CD4-positive, CD25-positive, alpha-beta regulatory T cell (primary cell): ENCODE measurements around the gene CEP95. TPM values are rescaled to one million over a fixed set of nuclear protein-coding genes. Genes with fewer than 3 reads are reported as not detected.

Experiments
- ATAC-seq, 2 donors: fragments of 150-1000 bp; cut with Tn5 transposase; one replicate each; pipeline ENCODE4 v1.10.0; 2021; ENCODE audit warnings: low read depth in 2 of 2, moderate number of reproducible peaks in 2 of 2, moderate library complexity in 1 of 2
- DNase-seq, 3 donors: peaks; one replicate each; pipeline versions ENCODE4 v3.0.0 to v3.0.0-alpha.2; 2012 to 2022; ENCODE audit warnings: mixed read lengths in 1 of 3
- H3K27ac ChIP-seq: one replicate; pipeline ENCODE4 v1.7.0; 2013; ENCODE audit warnings: mild to moderate bottlenecking, low read length; ENCODE audit not compliant: insufficient read depth, poor library complexity, severe bottlenecking
- H3K27me3 ChIP-seq: one replicate; pipeline ENCODE4 v1.7.0; 2013; ENCODE audit warnings: low read length; ENCODE audit not compliant: control insufficient read depth, insufficient read depth
- H3K36me3 ChIP-seq: one replicate; pipeline ENCODE4 v1.7.0; 2013; ENCODE audit warnings: mild to moderate bottlenecking, low read length, moderate library complexity; ENCODE audit not compliant: control insufficient read depth, insufficient read depth
- H3K4me1 ChIP-seq: 2 replicates; pipeline ENCODE4 v1.7.0; 2013; ENCODE audit warnings: mild to moderate bottlenecking, low read length; ENCODE audit not compliant: insufficient read depth, control insufficient read depth, poor library complexity, severe bottlenecking
- H3K4me3 ChIP-seq: one replicate; pipeline ENCODE4 v1.7.0; 2013; ENCODE audit warnings: low read depth, mild to moderate bottlenecking, low read length, moderate library complexity
- H3K9me3 ChIP-seq, 2 experiments: 1 replicate in 1 of 2; 2 replicates in 1 of 2; pipeline ENCODE4 v1.7.0; 2013; ENCODE audit warnings: low read length in 2 of 2, mild to moderate bottlenecking in 1 of 2, moderate library complexity in 1 of 2; ENCODE audit not compliant: control insufficient read depth in 2 of 2
- H3K27ac Mint-ChIP-seq, 3 donors: one replicate each; pipeline ENCODE4 v1.8.0; 2020 to 2022; ENCODE audit warnings: mild to moderate bottlenecking in 3 of 3, mixed read lengths in 3 of 3, moderate library complexity in 2 of 3
- H3K27me3 Mint-ChIP-seq: one replicate; pipeline ENCODE4 v1.8.0; 2022; ENCODE audit warnings: mild to moderate bottlenecking, mixed read lengths
- H3K36me3 Mint-ChIP-seq: one replicate; pipeline ENCODE4 v1.8.0; 2020; ENCODE audit warnings: mixed read lengths
- H3K4me1 Mint-ChIP-seq, 4 donors: one replicate each; pipeline ENCODE4 v1.8.0; 2020 to 2022; ENCODE audit warnings: mixed read lengths in 4 of 4, mild to moderate bottlenecking in 1 of 4
- H3K4me3 Mint-ChIP-seq, 4 donors: one replicate each; pipeline ENCODE4 v1.8.0; 2020 to 2022; ENCODE audit warnings: mild to moderate bottlenecking in 4 of 4, mixed read lengths in 4 of 4, moderate library complexity in 3 of 4
- H3K9me3 Mint-ChIP-seq, 7 donors: one replicate each; pipeline ENCODE4 v1.8.0; 2020 to 2022; ENCODE audit warnings: mixed read lengths in 7 of 7, mild to moderate bottlenecking in 3 of 7, moderate library complexity in 2 of 7
- polyA plus RNA-seq, 4 donors: library from polyadenylated mRNA; unstranded; fragments of 300-500 nt; fragmentation: Illumina TruSeq; gene quantifications; one replicate each; pipeline ENCODE4 v1.2.3, GENCODE V29; 2021
- total RNA-seq: library from RNA; stranded (reverse); gene quantifications from one replicate; pipeline ENCODE4 v1.2.3, GENCODE V29; 2022

CEP95 gene
- total and polyA plus RNA-seq, 5 donors from 2014 or later, result 9.2 to 173 (median 11.2) TPM

- Histone ChIP-seq H3K27me3 (no peaks in the 10 kb centered on the region), H3K9me3 (no peaks in the 10 kb centered on the region), H3K4me3 (peak overlapping the region; percentile 90), H3K36me3 (peaks cover 54% of the 10 kb centered on the region), H3K4me1 (peaks cover 44% of the 10 kb centered on the region), H3K27ac (peak overlapping the region; percentile 99)
- Mint-ChIP-seq H3K27ac (peak overlapping the region; percentile 100), H3K4me3 (peak overlapping the region; percentile 88 to 100 (median 99)), H3K9me3 (peaks cover 0 to 5% (median 0%) of the 10 kb centered on the region in 7 donors), H3K36me3 (peaks cover 63% of the 10 kb centered on the region), H3K27me3 (peaks cover 19% of the 10 kb centered on the region), H3K4me1 (peaks cover 5 to 67% (median 47%) of the 10 kb centered on the region in 4 donors)
- DNase-seq, result peak; percentile 25 to 85 (median 75)
- peak; percentile 41 to 43 for ATAC-seq
These were observed 621 bp downstream of the CEP95 start for GRCh38 chr17:64507413-64507782.

GRCh38 chr17:64508683-64509082, 1.9 kb downstream of the CEP95 start:
- H3K4me3 Mint-ChIP-seq, result peak overlapping the region; percentile 73 to 100 (median 93)
- Histone ChIP-seq H3K4me3 (peak overlapping the region; percentile 90), H3K9me3 (no peaks in the 10 kb centered on the region), H3K4me1 (peaks cover 31% of the 10 kb centered on the region), H3K36me3 (peaks cover 54% of the 10 kb centered on the region), H3K27me3 (no peaks in the 10 kb centered on the region), H3K27ac (no peak overlapping the region)
- no peak for ATAC-seq
- peaks cover 57% of the 10 kb centered on the region for H3K36me3 Mint-ChIP-seq
- peaks cover 19% of the 10 kb centered on the region for H3K27me3 Mint-ChIP-seq
- H3K27ac Mint-ChIP-seq, result no peak overlapping the region
- H3K4me1 Mint-ChIP-seq, result peaks cover 12 to 67% (median 43%) of the 10 kb centered on the region in 4 donors
- DNase-seq, result no peak
- H3K9me3 Mint-ChIP-seq, result peaks cover 0 to 5% (median 0%) of the 10 kb centered on the region in 7 donors

- DNase-seq (no peak), ATAC-seq (no peak)
- Mint-ChIP-seq H3K27ac (no peak overlapping the region), H3K4me1 (peaks cover 17 to 65% (median 44%) of the 10 kb centered on the region in 4 donors), H3K9me3 (peaks cover 0 to 5% (median 0%) of the 10 kb centered on the region in 7 donors), H3K27me3 (peaks cover 19% of the 10 kb centered on the region), H3K4me3 (peak overlapping the region; percentile 60 to 74 (median 66)), H3K36me3 (peaks cover 57% of the 10 kb centered on the region)
- Histone ChIP-seq H3K36me3 (peaks cover 53% of the 10 kb centered on the region), H3K4me3 (no peak overlapping the region), H3K27ac (no peak overlapping the region), H3K27me3 (no peaks in the 10 kb centered on the region), H3K4me1 (peaks cover 26% of the 10 kb centered on the region), H3K9me3 (no peaks in the 10 kb centered on the region)
These were observed 2.4 kb downstream of the CEP95 start for GRCh38 chr17:64509179-64509578.

GRCh38 chr17:64515419-64515818, 8.6 kb downstream of the CEP95 start:
- ATAC-seq, result no peak
- Histone ChIP-seq H3K4me3 (no peak overlapping the region), H3K4me1 (no peaks in the 10 kb centered on the region), H3K36me3 (peaks cover 88% of the 10 kb centered on the region), H3K9me3 (no peaks in the 10 kb centered on the region), H3K27me3 (no peaks in the 10 kb centered on the region), H3K27ac (no peak overlapping the region)
- Mint-ChIP-seq H3K4me3 (no peak overlapping the region), H3K9me3 (no peaks in the 10 kb centered on the region), H3K27me3 (no peaks in the 10 kb centered on the region), H3K4me1 (peaks cover 23 to 43% (median 32%) of the 10 kb centered on the region in 4 donors), H3K27ac (peak overlapping the region in 1 of 3 donors; percentile 1), H3K36me3 (peaks cover 52% of the 10 kb centered on the region)
- no peak for DNase-seq

- Mint-ChIP-seq H3K27me3 (no peaks in the 10 kb centered on the region), H3K4me1 (peaks cover 23 to 40% (median 32%) of the 10 kb centered on the region in 4 donors), H3K36me3 (peaks cover 49% of the 10 kb centered on the region), H3K27ac (peak overlapping the region in 1 of 3 donors; percentile 1), H3K4me3 (no peak overlapping the region), H3K9me3 (no peaks in the 10 kb centered on the region)
- Histone ChIP-seq H3K36me3 (peaks cover 88% of the 10 kb centered on the region), H3K4me1 (no peaks in the 10 kb centered on the region), H3K9me3 (no peaks in the 10 kb centered on the region), H3K4me3 (no peak overlapping the region), H3K27me3 (no peaks in the 10 kb centered on the region), H3K27ac (no peak overlapping the region)
- DNase-seq, result no peak
- no peak for ATAC-seq
These were observed 9.1 kb downstream of the CEP95 start for GRCh38 chr17:64515829-64516228.

- Mint-ChIP-seq H3K36me3 (peaks cover 42% of the 10 kb centered on the region), H3K27ac (peak overlapping the region in 1 of 3 donors; percentile 80), H3K27me3 (no peaks in the 10 kb centered on the region), H3K4me3 (no peak overlapping the region), H3K9me3 (no peaks in the 10 kb centered on the region), H3K4me1 (peaks cover 6 to 26% (median 14%) of the 10 kb centered on the region in 4 donors)
- H3K27me3 ChIP-seq, result no peaks in the 10 kb centered on the region
- no peak overlapping the region for H3K4me3 ChIP-seq
- H3K27ac ChIP-seq, result no peak overlapping the region
- ATAC-seq, result no peak
- no peak for DNase-seq
- peaks cover 88% of the 10 kb centered on the region for H3K36me3 ChIP-seq
- H3K4me1 ChIP-seq, result no peaks in the 10 kb centered on the region
- no peaks in the 10 kb centered on the region for H3K9me3 ChIP-seq
These were observed 12.8 kb downstream of the CEP95 start for GRCh38 chr17:64519601-64520000.

GRCh38 chr17:64520359-64520758, 13.6 kb downstream of the CEP95 start:
- H3K9me3 ChIP-seq, result no peaks in the 10 kb centered on the region
- peaks cover 83% of the 10 kb centered on the region for H3K36me3 ChIP-seq
- no peaks in the 10 kb centered on the region for H3K4me1 ChIP-seq
- Mint-ChIP-seq H3K4me3 (no peak overlapping the region), H3K4me1 (peaks cover 6 to 20% (median 8%) of the 10 kb centered on the region in 4 donors), H3K27me3 (no peaks in the 10 kb centered on the region), H3K9me3 (no peaks in the 10 kb centered on the region), H3K27ac (no peak overlapping the region), H3K36me3 (peaks cover 37% of the 10 kb centered on the region)
- H3K27ac ChIP-seq, result no peak overlapping the region
- no peak for DNase-seq
- no peak overlapping the region for H3K4me3 ChIP-seq
- no peaks in the 10 kb centered on the region for H3K27me3 ChIP-seq
- no peak for ATAC-seq

GRCh38 chr17:64527914-64528313, 21.1 kb downstream of the CEP95 start:
- H3K27ac Mint-ChIP-seq, result peak overlapping the region in 1 of 3 donors; percentile 50

More at GRCh38 chr17:64527914-64528313, 21.1 kb downstream of the CEP95 start:
- Mint-ChIP-seq H3K4me3 (no peak overlapping the region), H3K9me3 (no peaks in the 10 kb centered on the region), H3K36me3 (peaks cover 62% of the 10 kb centered on the region), H3K4me1 (peaks cover 0 to 18% (median 8%) of the 10 kb centered on the region in 4 donors), H3K27me3 (no peaks in the 10 kb centered on the region)
- Histone ChIP-seq H3K36me3 (peaks cover 92% of the 10 kb centered on the region), H3K9me3 (no peaks in the 10 kb centered on the region), H3K4me1 (no peaks in the 10 kb centered on the region), H3K27ac (no peak overlapping the region), H3K27me3 (no peaks in the 10 kb centered on the region), H3K4me3 (no peak overlapping the region)
- DNase-seq (no peak), ATAC-seq (no peak)
